ENCODE measurements around the gene SPOCK1.

GRCh38 chr5:137281201-137281600 is 217.9 kb downstream of the SPOCK1 start:
- TF ChIP-seq POLR2A (IDR thresholded peaks at IDR 0.05; ENCODE audit: extremely low read depth, insufficient read length) (no peak), CTCF (IDR thresholded peaks at IDR 0.05; ENCODE audit: low read depth, low read length) (no peak)
